ENCODE results near the gene KIAA1328.
"Not testable (repeated sequence)": the region's sequence is repeated elsewhere in the genome, so short reads cannot be mapped to it uniquely, and the experiment has no call there.

KIAA1328 gene

GRCh38 chr18:37156330-37156942 is 327.5 kb downstream of the KIAA1328 start:
- no peak for DNase-seq (ENCODE audit: low spot score)

- DNase-seq (ENCODE audit: low spot score), result no peak
Measured at GRCh38 chr18:37160038-37160820, 331.3 kb downstream of the KIAA1328 start.

- no peak for DNase-seq (ENCODE audit: low spot score)
Measured at GRCh38 chr18:37161491-37161890, 332.6 kb downstream of the KIAA1328 start.

GRCh38 chr18:37162551-37162950 is 333.6 kb downstream of the KIAA1328 start:
- no peak for DNase-seq (ENCODE audit: low spot score)

GRCh38 chr18:37163119-37163518 is 334.2 kb downstream of the KIAA1328 start:
- DNase-seq (ENCODE audit: low spot score), result no peak

GRCh38 chr18:37166491-37166890 is 337.6 kb downstream of the KIAA1328 start:
- DNase-seq (ENCODE audit: low spot score), result no peak

- DNase-seq (ENCODE audit: low spot score), result not testable (repeated sequence)
Measured at GRCh38 chr18:37166966-37167365, 338.0 kb downstream of the KIAA1328 start.

- DNase-seq (ENCODE audit: low spot score), result no peak
Measured at GRCh38 chr18:37170984-37171383, 342.1 kb downstream of the KIAA1328 start.

GRCh38 chr18:37173384-37173783 is 344.5 kb downstream of the KIAA1328 start:
- DNase-seq (ENCODE audit: low spot score), result no peak

GRCh38 chr18:37175727-37176620 is 347.0 kb downstream of the KIAA1328 start:
- no peak for DNase-seq (ENCODE audit: low spot score)

- no peak for DNase-seq (ENCODE audit: low spot score)
Measured at GRCh38 chr18:37176621-37176934, 347.7 kb downstream of the KIAA1328 start.

- DNase-seq (ENCODE audit: low spot score), result no peak
Measured at GRCh38 chr18:37179384-37179783, 350.5 kb downstream of the KIAA1328 start.

- no peak for DNase-seq (ENCODE audit: low spot score)
Measured at GRCh38 chr18:37180086-37180485, 351.2 kb downstream of the KIAA1328 start.

- no peak for DNase-seq (ENCODE audit: low spot score)
Measured at GRCh38 chr18:37182340-37183135, 353.6 kb downstream of the KIAA1328 start.

- no peak for DNase-seq (ENCODE audit: low spot score)
Measured at GRCh38 chr18:37184209-37184868, 355.4 kb downstream of the KIAA1328 start.

- DNase-seq (ENCODE audit: low spot score), result no peak
Measured at GRCh38 chr18:37188016-37188791, 359.3 kb downstream of the KIAA1328 start.

- no peak for DNase-seq (ENCODE audit: low spot score)
Measured at GRCh38 chr18:37199741-37200140, 370.8 kb downstream of the KIAA1328 start.

GRCh38 chr18:37207343-37207742 is 378.4 kb downstream of the KIAA1328 start:
- no peak for DNase-seq (ENCODE audit: low spot score)

GRCh38 chr18:37210781-37211180 is 381.9 kb downstream of the KIAA1328 start:
- DNase-seq (ENCODE audit: low spot score), result no peak

GRCh38 chr18:37218022-37218590 is 389.2 kb downstream of the KIAA1328 start:
- no peak for DNase-seq (ENCODE audit: low spot score)
